NCI-H1436 treated with DMSO at 0.1 percent for 48 hours (cell line): ENCODE measurements around the gene NUDT4.
A peak's percentile ranks its signal among the peaks of the same experiment; 100 is the strongest.

Experiments used
- DNase-seq: peaks from one replicate; lab custom pipeline; 2025; lab: John Stamatoyannopoulos, UW

Gene NUDT4

GRCh38 chr12:93377252-93378195, at the start of gene NUDT4:
Gene NUDT4, plus strand, starts transcription at chr12:93377925. Its CDS starts 398 bp downstream, at chr12:93378323.
- peak; percentile 62 for DNase-seq

GRCh38 chr12:93333054-93333453, 44.7 kb upstream of the NUDT4 start:
- DNase-seq: no peak

- DNase-seq: no peak
Measured at GRCh38 chr12:93333828-93334227, 43.9 kb upstream of the NUDT4 start.

- no peak for DNase-seq
Measured at GRCh38 chr12:93335603-93336162, 42.0 kb upstream of the NUDT4 start.

- no peak for DNase-seq
Measured at GRCh38 chr12:93336291-93336741, 41.4 kb upstream of the NUDT4 start.

GRCh38 chr12:93338598-93338997, 39.1 kb upstream of the NUDT4 start:
- DNase-seq: no peak

- no peak for DNase-seq
Measured at GRCh38 chr12:93339695-93340094, 38.0 kb upstream of the NUDT4 start.

- no peak for DNase-seq
Measured at GRCh38 chr12:93341409-93342049, 36.2 kb upstream of the NUDT4 start.

- no peak for DNase-seq
Measured at GRCh38 chr12:93347054-93347785, 30.5 kb upstream of the NUDT4 start.

GRCh38 chr12:93348575-93349435, 28.9 kb upstream of the NUDT4 start:
- no peak for DNase-seq

- DNase-seq: no peak
Measured at GRCh38 chr12:93351726-93352125, 26.0 kb upstream of the NUDT4 start.

- DNase-seq: no peak
Measured at GRCh38 chr12:93352321-93352720, 25.4 kb upstream of the NUDT4 start.

GRCh38 chr12:93356214-93356613, 21.5 kb upstream of the NUDT4 start:
- DNase-seq: no peak

GRCh38 chr12:93358058-93358457, 19.7 kb upstream of the NUDT4 start:
- no peak for DNase-seq

GRCh38 chr12:93358821-93359220, 18.9 kb upstream of the NUDT4 start:
- no peak for DNase-seq

GRCh38 chr12:93360688-93361087, 17.0 kb upstream of the NUDT4 start:
- no peak for DNase-seq

- no peak for DNase-seq
Measured at GRCh38 chr12:93361151-93361919, 16.4 kb upstream of the NUDT4 start.

- DNase-seq: no peak
Measured at GRCh38 chr12:93363841-93364297, 13.9 kb upstream of the NUDT4 start.

GRCh38 chr12:93365616-93366405, 11.9 kb upstream of the NUDT4 start:
- no peak for DNase-seq
